GM21529 (cell line): Measurements from ENCODE around the gene FAM117B.
"Not testable (repeated sequence)": the region's sequence is repeated elsewhere in the genome, so short reads cannot be mapped to it uniquely, and the experiment has no call there.

Experiments used
- ATAC-seq: cut with Tn5 transposase; IDR thresholded peaks from one replicate; pipeline ENCODE4 v1.9.1; 2021; ENCODE audit not compliant: unreplicated experiment

The FAM117B gene

GRCh38 chr2:202756598-202756997 is 121.8 kb downstream of the FAM117B start:
- no peak for ATAC-seq

- ATAC-seq: no peak
Measured at GRCh38 chr2:202757339-202757738, 122.6 kb downstream of the FAM117B start.

- no peak for ATAC-seq
Measured at GRCh38 chr2:202758128-202758527, 123.4 kb downstream of the FAM117B start.

- no peak for ATAC-seq
Measured at GRCh38 chr2:202758604-202759003, 123.8 kb downstream of the FAM117B start.

GRCh38 chr2:202760848-202761247 is 126.1 kb downstream of the FAM117B start:
- no peak for ATAC-seq

GRCh38 chr2:202762556-202762955 is 127.8 kb downstream of the FAM117B start:
- no peak for ATAC-seq

- ATAC-seq: no peak
Measured at GRCh38 chr2:202763916-202764315, 129.1 kb downstream of the FAM117B start.

- no peak for ATAC-seq
Measured at GRCh38 chr2:202764991-202765390, 130.2 kb downstream of the FAM117B start.

- no peak for ATAC-seq
Measured at GRCh38 chr2:202765436-202765835, 130.7 kb downstream of the FAM117B start.

GRCh38 chr2:202768273-202768672 is 133.5 kb downstream of the FAM117B start:
- ATAC-seq: no peak

- no peak for ATAC-seq
Measured at GRCh38 chr2:202769201-202769600, 134.4 kb downstream of the FAM117B start.

- ATAC-seq: no peak
Measured at GRCh38 chr2:202771336-202771735, 136.6 kb downstream of the FAM117B start.

GRCh38 chr2:202771741-202772460 is 137.1 kb downstream of the FAM117B start:
- ATAC-seq: no peak

GRCh38 chr2:202773301-202773973 is 138.7 kb downstream of the FAM117B start:
- no peak for ATAC-seq

- no peak for ATAC-seq
Measured at GRCh38 chr2:202774104-202774503, 139.3 kb downstream of the FAM117B start.

- ATAC-seq: no peak
Measured at GRCh38 chr2:202778217-202778616, 143.4 kb downstream of the FAM117B start.

- ATAC-seq: peak; percentile 96
Measured at GRCh38 chr2:202780514-202781021, 145.8 kb downstream of the FAM117B start.

- no peak for ATAC-seq
Measured at GRCh38 chr2:202782940-202783558, 148.3 kb downstream of the FAM117B start.

- no peak for ATAC-seq
Measured at GRCh38 chr2:202786842-202787241, 152.1 kb downstream of the FAM117B start.

- no peak for ATAC-seq
Measured at GRCh38 chr2:202790676-202791075, 155.9 kb downstream of the FAM117B start.

- ATAC-seq: no peak
Measured at GRCh38 chr2:202797944-202798343, 163.2 kb downstream of the FAM117B start.

GRCh38 chr2:202805911-202806310 is 171.1 kb downstream of the FAM117B start:
- ATAC-seq: not testable (repeated sequence)
